Keratinocyte (primary cell): ENCODE data around the gene ADAM22. TPM values are rescaled to one million over a fixed set of nuclear protein-coding genes. Genes with fewer than 3 reads are reported as not detected.

ENCODE experiments used
- DNase-seq: peaks from one replicate; pipeline ENCODE4 v3.0.0-alpha.2; 2011; ENCODE audit warnings: low read depth, missing footprints, low spot score
- FAIRE-seq: peaks from 2 replicates; lab custom pipeline; 2011; peaks lifted over from hg19 to GRCh38; lab: Jason Lieb, UNC
- H2AFZ ChIP-seq: 2 replicates; pipeline ENCODE4 v1.6.0; 2012; ENCODE audit warnings: low read length, control low read depth, inconsistent platforms; ENCODE audit not compliant: control insufficient read depth
- H3K27ac ChIP-seq: 2 replicates; pipeline ENCODE4 v1.5.1; 2011; ENCODE audit warnings: low read length; ENCODE audit not compliant: control insufficient read depth, insufficient read depth
- H3K27me3 ChIP-seq: 3 replicates; pipeline ENCODE4 v1.6.0; 2011; ENCODE audit warnings: low read length; ENCODE audit not compliant: control insufficient read depth, insufficient read depth; ENCODE audit errors: extremely low read depth
- H3K36me3 ChIP-seq, 2 experiments: 2 replicates in 1 of 2; 3 replicates in 1 of 2; pipeline ENCODE4 v1.5.1; 2011; ENCODE audit warnings: low read length in 2 of 2, mild to moderate bottlenecking in 1 of 2; ENCODE audit not compliant: control insufficient read depth in 2 of 2, insufficient read depth in 2 of 2; ENCODE audit errors: extremely low read depth in 1 of 2
- H3K4me1 ChIP-seq: 3 replicates; pipeline ENCODE4 v1.5.1; 2011; ENCODE audit warnings: low read length; ENCODE audit not compliant: control insufficient read depth, insufficient read depth; ENCODE audit errors: extremely low read depth
- H3K4me2 ChIP-seq: 3 replicates; pipeline ENCODE4 v1.6.0; 2011; ENCODE audit warnings: low read depth, low read length; ENCODE audit not compliant: control insufficient read depth, insufficient read depth; ENCODE audit errors: extremely low read depth
- H3K4me3 ChIP-seq, 3 experiments: fragments of 200-600 bp in 1 of 3; sonication (generic) in 1 of 3; 2 replicates in 2 of 3; 3 replicates in 1 of 3; pipeline ENCODE4 v1.5.1; 2011 to 2016; ENCODE audit warnings: low read length in 3 of 3, mild to moderate bottlenecking in 3 of 3, control low read depth in 2 of 3, inconsistent platforms in 1 of 3, low read depth in 1 of 3, mixed read lengths in 1 of 3, mixed run types in 1 of 3, moderate library complexity in 1 of 3; ENCODE audit not compliant: control insufficient read depth in 2 of 3, insufficient read depth in 2 of 3; ENCODE audit errors: extremely low read depth in 1 of 3
- H3K79me2 ChIP-seq: 2 replicates; pipeline ENCODE4 v1.6.0; 2012; ENCODE audit warnings: low read length; ENCODE audit not compliant: control insufficient read depth, insufficient read depth
- H3K9ac ChIP-seq: 3 replicates; pipeline ENCODE4 v1.6.0; 2011; ENCODE audit warnings: low read length; ENCODE audit not compliant: control insufficient read depth, insufficient read depth; ENCODE audit errors: extremely low read depth
- H3K9me1 ChIP-seq: 3 replicates; pipeline ENCODE4 v1.6.0; 2011; ENCODE audit warnings: low read length; ENCODE audit not compliant: control insufficient read depth, insufficient read depth; ENCODE audit errors: extremely low read depth
- H3K9me3 ChIP-seq: 2 replicates; pipeline ENCODE4 v1.5.1; 2012; ENCODE audit warnings: low read depth, low read length; ENCODE audit not compliant: control insufficient read depth
- H4K20me1 ChIP-seq: 3 replicates; pipeline ENCODE4 v1.6.0; 2011; ENCODE audit warnings: low read length; ENCODE audit not compliant: control insufficient read depth, insufficient read depth; ENCODE audit errors: extremely low read depth
- CTCF ChIP-seq, 3 experiments: IDR thresholded peaks in 1 of 3; conservative IDR thresholded peaks in 1 of 3; optimal IDR thresholded peaks in 1 of 3; 2 replicates in 2 of 3; 3 replicates in 1 of 3; pipeline versions ENCODE3 to v1.5.1; 2011; ENCODE audit warnings: low read length in 3 of 3, mild to moderate bottlenecking in 3 of 3, moderate library complexity in 2 of 3, control low read depth in 1 of 3, inconsistent platforms in 1 of 3; ENCODE audit not compliant: insufficient read depth in 2 of 3; ENCODE audit errors: extremely low read depth in 1 of 3
- EZH2 ChIP-seq: IDR thresholded peaks from one replicate; pipeline ENCODE4 v1.6.1; 2012; ENCODE audit warnings: inconsistent platforms, mild to moderate bottlenecking, low read length, moderate library complexity
- dilution Hi-C: fragments of 300-500 bp; cut with MboI; formaldehyde crosslinking; loops from one replicate; pipeline ENCODE4 v1.7.0; 2020; ENCODE audit warnings: low sequenced_read_pairs; ENCODE audit not compliant: extremely low pct_ligation_motif_present
- polyA plus RNA-seq, 5 experiments: library from polyadenylated mRNA; depleted of rRNA in 3 of 5; stranded (reverse) in 3 of 5; stranded (forward) in 1 of 5; unstranded in 1 of 5; fragments of >200 nt; gene quantifications; 1 replicate in 1 of 5; 2 replicates in 3 of 5; 3 replicates in 1 of 5; pipeline versions ENCODE4 v1.2.1 to v1.2.3, GENCODE V29; 2011 to 2012; ENCODE audit warnings: missing spikeins in 2 of 5, low read depth in 1 of 5, low replicate concordance in 1 of 5

The ADAM22 gene
- polyA plus RNA-seq, 1 donor (not counting 4 experiments of a cell fraction or from before 2014, with no cell fraction given), result 0.07 TPM

- H3K27me3 ChIP-seq, result no peaks in the 10 kb centered on the region
- H3K4me1 ChIP-seq, result no peaks in the 10 kb centered on the region
- H3K9me3 ChIP-seq, result no peaks in the 10 kb centered on the region
- DNase-seq (no peak), FAIRE-seq (no peak)
- H2AFZ ChIP-seq, result no peak overlapping the region
- H3K27ac ChIP-seq, result no peak overlapping the region
- dilution Hi-C loops, result no loop called here
- H3K4me3 ChIP-seq, result no peak overlapping the region
- no peak overlapping the region for H3K9ac ChIP-seq
- no peaks in the 10 kb centered on the region for H3K9me1 ChIP-seq
- H3K79me2 ChIP-seq, result no peaks in the 10 kb centered on the region
- H3K4me2 ChIP-seq, result no peak overlapping the region
- no peaks in the 10 kb centered on the region for H4K20me1 ChIP-seq
- TF ChIP-seq EZH2, result no peak
- no peak for TF ChIP-seq CTCF (optimal IDR thresholded peaks at IDR 0.05 in 1 of 3, IDR thresholded peaks at IDR 0.05 in 1 of 3, conservative IDR thresholded peaks at IDR 0.05 in 1 of 3; ENCODE audit: extremely low read depth in 1 of 3, insufficient read depth in 2 of 3, low read length in 3 of 3)
- H3K36me3 ChIP-seq, result no peaks in the 10 kb centered on the region
Observed at GRCh38 chr7:88037050-88037449, 103.0 kb downstream of the ADAM22 start.

DNA sequence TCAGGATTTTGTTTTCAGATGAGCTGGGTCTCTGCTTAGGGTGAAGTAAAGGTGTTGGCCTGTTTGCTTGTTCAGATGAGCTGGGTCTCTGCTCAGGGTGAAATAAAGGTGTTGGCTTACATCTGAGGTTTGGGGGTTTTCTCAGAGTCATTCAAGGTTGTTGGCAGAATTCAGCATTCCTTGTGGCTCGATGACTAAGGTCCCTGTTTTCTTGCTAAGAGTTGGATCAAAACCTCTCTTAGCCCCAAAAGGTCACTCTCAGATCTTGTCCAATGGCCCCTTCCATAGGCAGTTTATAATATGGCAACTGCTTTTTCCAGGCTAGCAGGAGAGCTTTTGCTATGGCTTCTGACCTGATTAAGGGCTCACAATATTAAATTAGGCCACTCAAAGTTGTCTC lies 106.6 kb downstream of the ADAM22 start:
- DNase-seq, result no peak
- TF ChIP-seq CTCF (optimal IDR thresholded peaks at IDR 0.05 in 1 of 3, IDR thresholded peaks at IDR 0.05 in 1 of 3, conservative IDR thresholded peaks at IDR 0.05 in 1 of 3; ENCODE audit: extremely low read depth in 1 of 3, insufficient read depth in 2 of 3, low read length in 3 of 3), result no peak
- TF ChIP-seq EZH2, result no peak

More for the DNA sequence above, 106.6 kb downstream of the ADAM22 start:
- dilution Hi-C loops, result no loop called here
- no peaks in the 10 kb centered on the region for H3K9me3 ChIP-seq
- no peaks in the 10 kb centered on the region for H3K27me3 ChIP-seq
- no peak overlapping the region for H3K4me3 ChIP-seq
- no peak overlapping the region for H3K27ac ChIP-seq
- no peak overlapping the region for H3K9ac ChIP-seq
- H3K4me2 ChIP-seq, result no peak overlapping the region
- no peaks in the 10 kb centered on the region for H3K36me3 ChIP-seq
- no peaks in the 10 kb centered on the region for H3K4me1 ChIP-seq
- no peaks in the 10 kb centered on the region for H3K9me1 ChIP-seq
- H4K20me1 ChIP-seq, result no peaks in the 10 kb centered on the region
- no peaks in the 10 kb centered on the region for H3K79me2 ChIP-seq
- FAIRE-seq, result no peak
- H2AFZ ChIP-seq, result no peak overlapping the region
